A673 (cell line): ENCODE results near the gene CENPO.

ENCODE experiments used
- CTCF ChIP-seq: fragments of 300-800, 200-600 bp; sonication (generic); conservative IDR thresholded peaks from 2 replicates; pipeline ENCODE4 v1.5.1; 2017; ENCODE audit warnings: low read depth, mild to moderate bottlenecking, antibody characterized with exemption, low read length, moderate library complexity, mixed read lengths
- EZH2 ChIP-seq: fragments of 200-600 bp; sonication (generic); IDR thresholded peaks from 2 replicates; pipeline ENCODE4 v1.6.1; 2017; ENCODE audit warnings: borderline replicate concordance, low read depth, mild to moderate bottlenecking, mixed read lengths, antibody characterized with exemption, low read length; ENCODE audit not compliant: poor library complexity, severe bottlenecking

- TF ChIP-seq EZH2 (no peak), CTCF (no peak)
These were observed 48.9 kb upstream of the CENPO start for GRCh38 chr2:24744356-24744755.
